GM23248 (cell line): ENCODE measurements around the gene E2F3.

ENCODE experiments used
- EZH2 ChIP-seq: fragments of 200-600 bp; sonication (generic); IDR thresholded peaks from 2 replicates; pipeline ENCODE4 v1.6.1; 2018; ENCODE audit warnings: antibody characterized with exemption, mild to moderate bottlenecking; ENCODE audit not compliant: insufficient read depth, poor library complexity, severe bottlenecking
- EZH2phosphoT487 ChIP-seq: fragments of 200-600 bp; sonication (generic); IDR thresholded peaks from 2 replicates; pipeline ENCODE4 v1.6.1; 2018; ENCODE audit warnings: antibody characterized with exemption, moderate library complexity, mild to moderate bottlenecking, low read depth; ENCODE audit not compliant: insufficient read depth

GRCh38 chr6:20362623-20363022, 39.1 kb upstream of the E2F3 start:
- no peak for TF ChIP-seq EZH2phosphoT487
- TF ChIP-seq EZH2: no peak
